ENCODE data around the gene FZD10. TPM values are rescaled to one million over a fixed set of nuclear protein-coding genes. Genes with fewer than 3 reads are reported as not detected.

FZD10 gene
- polyA plus RNA-seq, 4 donors, result 1.4 to 3.5 (median 2.9) TPM

DNA sequence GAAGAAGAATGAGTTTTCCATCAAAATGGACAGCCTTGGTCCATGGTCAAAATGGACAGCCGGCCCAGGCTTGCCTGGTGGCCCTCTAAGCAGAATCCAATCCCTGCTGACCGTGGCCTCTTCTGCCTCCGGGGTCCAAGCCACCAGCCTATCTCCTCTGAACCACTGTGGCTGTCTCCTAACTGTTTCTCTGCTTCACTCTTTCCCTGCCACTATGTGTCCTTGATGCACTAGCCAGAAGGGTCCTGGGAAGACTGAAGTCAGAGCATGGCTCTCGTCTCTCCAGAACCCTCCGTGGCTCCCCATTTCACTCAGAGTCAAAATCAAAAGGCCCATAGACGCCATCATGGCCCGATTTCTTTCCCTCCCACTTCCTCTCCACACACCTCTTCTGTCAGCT is 8.5 kb upstream of the FZD10 start:
- DNase-seq (ENCODE audit: low read depth in 4 of 4, low spot score in 3 of 4), result no peak

DNA sequence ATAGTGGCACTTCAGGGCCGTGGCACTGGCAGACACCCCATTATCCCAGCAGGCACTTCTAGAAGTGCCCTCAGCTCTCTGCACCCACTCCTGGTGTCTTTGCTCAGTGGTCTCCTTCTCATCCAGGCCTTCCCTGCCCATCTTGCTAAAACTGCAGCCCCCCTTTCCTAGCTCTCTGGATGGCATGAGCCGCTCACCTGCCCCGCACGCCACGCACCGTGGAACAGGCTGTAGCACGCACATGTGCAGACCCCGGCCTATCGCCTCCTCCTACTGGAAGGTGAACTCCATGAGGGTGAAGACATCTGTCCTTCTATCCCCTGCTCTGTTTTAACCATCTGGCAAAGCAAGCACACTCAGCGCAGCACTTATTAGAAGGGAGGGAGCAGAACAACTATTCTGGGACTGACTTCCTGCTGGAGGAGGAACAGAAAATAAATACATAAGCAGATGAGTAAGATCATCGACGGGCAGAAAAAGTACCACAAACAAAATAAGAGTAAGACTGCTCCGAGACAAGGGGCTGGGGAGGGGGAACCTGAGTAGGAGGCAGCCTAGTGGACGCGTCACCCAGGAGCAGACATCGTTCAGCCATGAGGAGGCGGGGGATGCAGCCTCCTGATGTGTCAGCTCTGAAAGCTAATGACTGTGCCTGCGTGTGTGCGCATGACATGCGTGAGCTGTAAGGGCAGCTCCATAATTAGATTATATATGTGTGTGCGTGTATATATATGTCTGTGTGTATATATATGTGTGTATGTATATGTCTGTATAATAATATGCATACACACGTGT is 7.8 kb upstream of the FZD10 start:
- no peak for DNase-seq (ENCODE audit: low read depth in 4 of 4, low spot score in 3 of 4)

GRCh38 chr12:130155416-130156073 is 6.7 kb upstream of the FZD10 start:
- no peak for DNase-seq (ENCODE audit: low read depth in 4 of 4, low spot score in 3 of 4)

GRCh38 chr12:130156652-130157275 is 5.5 kb upstream of the FZD10 start:
- DNase-seq (ENCODE audit: low read depth in 4 of 4, low spot score in 3 of 4), result no peak

- no peak for DNase-seq (ENCODE audit: low read depth in 4 of 4, low spot score in 3 of 4)
Measured at GRCh38 chr12:130157998-130158753, 4.1 kb upstream of the FZD10 start.

GRCh38 chr12:130158754-130159059 is 3.6 kb upstream of the FZD10 start:
- DNase-seq (ENCODE audit: low read depth in 4 of 4, low spot score in 3 of 4), result no peak

GRCh38 chr12:130160306-130160705 is 2.0 kb upstream of the FZD10 start:
- no peak for DNase-seq (ENCODE audit: low read depth in 4 of 4, low spot score in 3 of 4)

DNA sequence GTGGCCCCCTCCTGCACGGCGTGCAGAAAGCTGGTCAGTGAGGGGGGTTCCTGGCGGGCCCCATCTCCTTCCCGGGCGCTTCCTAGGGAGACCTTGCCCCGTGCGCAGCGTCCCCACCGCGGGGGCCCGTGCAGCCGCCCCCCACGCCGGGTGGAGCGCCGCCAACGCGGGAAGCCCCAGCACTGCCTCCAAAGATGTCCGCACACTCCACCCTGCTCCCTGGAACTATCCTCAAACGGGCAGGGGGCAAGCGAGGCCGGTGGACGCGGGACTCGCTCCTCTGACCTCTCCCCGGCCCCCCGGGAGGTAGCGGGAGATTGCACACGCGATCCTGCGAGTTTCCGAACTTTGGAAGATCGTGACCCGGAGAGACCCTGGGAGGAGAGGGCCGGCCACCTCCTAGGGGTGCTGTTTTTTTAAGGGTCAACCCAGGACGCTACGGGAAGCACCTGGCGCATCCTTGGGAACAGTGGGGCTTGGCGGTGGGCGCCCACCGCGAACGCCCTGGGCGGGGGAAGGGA is 1.5 kb upstream of the FZD10 start:
- no peak for DNase-seq (ENCODE audit: low read depth in 4 of 4, low spot score in 3 of 4)

- no peak for DNase-seq (ENCODE audit: low read depth in 4 of 4, low spot score in 3 of 4)
Measured at GRCh38 chr12:130161261-130162243, 712 bp upstream of the FZD10 start.

DNA sequence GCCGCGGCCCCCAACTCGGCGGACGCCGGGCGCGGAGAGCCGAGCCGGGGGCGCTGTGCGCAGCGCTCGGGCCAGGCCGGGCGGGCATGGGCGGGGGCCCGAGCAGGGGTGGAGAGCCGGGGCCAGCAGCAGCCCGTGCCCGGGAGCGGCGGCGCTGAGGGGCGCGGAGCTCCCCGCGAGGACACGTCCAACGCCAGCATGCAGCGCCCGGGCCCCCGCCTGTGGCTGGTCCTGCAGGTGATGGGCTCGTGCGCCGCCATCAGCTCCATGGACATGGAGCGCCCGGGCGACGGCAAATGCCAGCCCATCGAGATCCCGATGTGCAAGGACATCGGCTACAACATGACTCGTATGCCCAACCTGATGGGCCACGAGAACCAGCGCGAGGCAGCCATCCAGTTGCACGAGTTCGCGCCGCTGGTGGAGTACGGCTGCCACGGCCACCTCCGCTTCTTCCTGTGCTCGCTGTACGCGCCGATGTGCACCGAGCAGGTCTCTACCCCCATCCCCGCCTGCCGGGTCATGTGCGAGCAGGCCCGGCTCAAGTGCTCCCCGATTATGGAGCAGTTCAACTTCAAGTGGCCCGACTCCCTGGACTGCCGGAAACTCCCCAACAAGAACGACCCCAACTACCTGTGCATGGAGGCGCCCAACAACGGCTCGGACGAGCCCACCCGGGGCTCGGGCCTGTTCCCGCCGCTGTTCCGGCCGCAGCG is 639 bp downstream of the FZD10 start:
- DNase-seq (ENCODE audit: low read depth in 4 of 4, low spot score in 3 of 4), result no peak

DNA sequence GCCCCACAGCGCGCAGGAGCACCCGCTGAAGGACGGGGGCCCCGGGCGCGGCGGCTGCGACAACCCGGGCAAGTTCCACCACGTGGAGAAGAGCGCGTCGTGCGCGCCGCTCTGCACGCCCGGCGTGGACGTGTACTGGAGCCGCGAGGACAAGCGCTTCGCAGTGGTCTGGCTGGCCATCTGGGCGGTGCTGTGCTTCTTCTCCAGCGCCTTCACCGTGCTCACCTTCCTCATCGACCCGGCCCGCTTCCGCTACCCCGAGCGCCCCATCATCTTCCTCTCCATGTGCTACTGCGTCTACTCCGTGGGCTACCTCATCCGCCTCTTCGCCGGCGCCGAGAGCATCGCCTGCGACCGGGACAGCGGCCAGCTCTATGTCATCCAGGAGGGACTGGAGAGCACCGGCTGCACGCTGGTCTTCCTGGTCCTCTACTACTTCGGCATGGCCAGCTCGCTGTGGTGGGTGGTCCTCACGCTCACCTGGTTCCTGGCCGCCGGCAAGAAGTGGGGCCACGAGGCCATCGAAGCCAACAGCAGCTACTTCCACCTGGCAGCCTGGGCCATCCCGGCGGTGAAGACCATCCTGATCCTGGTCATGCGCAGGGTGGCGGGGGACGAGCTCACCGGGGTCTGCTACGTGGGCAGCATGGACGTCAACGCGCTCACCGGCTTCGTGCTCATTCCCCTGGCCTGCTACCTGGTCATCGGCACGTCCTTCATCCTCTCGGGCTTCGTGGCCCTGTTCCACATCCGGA is 1.4 kb downstream of the FZD10 start:
- DNase-seq (ENCODE audit: low read depth in 4 of 4, low spot score in 3 of 4), result no peak

GRCh38 chr12:130164216-130164542 is 1.9 kb downstream of the FZD10 start:
- DNase-seq (ENCODE audit: low read depth in 4 of 4, low spot score in 3 of 4), result no peak

GRCh38 chr12:130164936-130165335 is 2.7 kb downstream of the FZD10 start:
- no peak for DNase-seq (ENCODE audit: low read depth in 4 of 4, low spot score in 3 of 4)

- DNase-seq (ENCODE audit: low read depth in 4 of 4, low spot score in 3 of 4), result no peak
Measured at GRCh38 chr12:130166306-130166705, 4.0 kb downstream of the FZD10 start.

DNA sequence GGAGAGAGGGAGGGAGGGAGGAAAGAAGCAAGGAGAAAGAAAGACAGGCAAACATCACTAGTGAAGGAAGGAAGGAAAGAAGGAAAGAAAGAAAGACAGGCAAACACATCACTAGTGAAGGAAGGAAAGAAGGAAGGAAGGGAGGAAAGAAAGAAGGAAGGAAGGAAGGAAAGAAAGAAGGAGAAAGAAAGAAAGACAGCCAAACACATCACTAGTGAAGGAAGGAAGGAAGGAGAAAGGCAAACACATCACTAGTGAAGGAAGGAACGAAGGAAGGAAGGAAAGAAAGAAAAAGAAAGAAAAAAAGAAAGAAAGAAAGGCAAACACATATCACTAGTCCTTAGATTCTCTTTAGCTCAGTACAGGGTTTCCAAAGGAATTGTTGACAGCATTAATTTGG is 5.3 kb downstream of the FZD10 start:
- no peak for DNase-seq (ENCODE audit: low read depth in 4 of 4, low spot score in 3 of 4)

GRCh38 chr12:130169256-130169655 is 7.0 kb downstream of the FZD10 start:
- no peak for DNase-seq (ENCODE audit: low read depth in 4 of 4, low spot score in 3 of 4)

- DNase-seq (ENCODE audit: low read depth in 4 of 4, low spot score in 3 of 4), result no peak
Measured at GRCh38 chr12:130169924-130170323, 7.7 kb downstream of the FZD10 start.

- DNase-seq (ENCODE audit: low read depth in 4 of 4, low spot score in 3 of 4), result no peak
Measured at GRCh38 chr12:130170611-130171010, 8.3 kb downstream of the FZD10 start.

Measured in left renal pelvis (tissue), 4 donors.